RWPE1 (cell line): ENCODE data around the gene MAPKAPK2.

ENCODE experiments used
- CTCF ChIA-PET: fragments of 350-600 bp; sonication (Branson Sonifier 250); formaldehyde crosslinking; extraction: SDS; loops from one replicate; lab custom pipeline; 2021; lab: Yijun Ruan, JAX
- POLR2A ChIA-PET: fragments of 400-600 bp; formaldehyde crosslinking; extraction: SDS; loops from one replicate; lab custom pipeline; 2020; ENCODE audit warnings: antibody characterized with exemption; ENCODE audit not compliant: low non-redundant PET; lab: Yijun Ruan, JAX
- DNase-seq: peaks from one replicate; pipeline ENCODE4 v3.0.0; 2012; ENCODE audit warnings: low spot score
- H3K27ac ChIP-seq: fragments of 450-650 bp; 2 replicates; pipeline ENCODE4 v1.5.1; 2017
- CTCF ChIP-seq: fragments of 450-650 bp; conservative IDR thresholded peaks from 2 replicates; pipeline ENCODE4 v1.5.1; 2017; ENCODE audit warnings: low read depth, mild to moderate bottlenecking

Gene MAPKAPK2

GRCh38 chr1:206643118-206643698 is 41.5 kb upstream of the MAPKAPK2 start:
- ChIA-PET POLR2A (interaction anchor here (0.6 kb wide), 3 partner anchors 8 to 141 kb away, joined by 3 to 9 read pairs (median 5); partner anchors contain the start of gene DYRK3), CTCF (no interaction called here)
- no peak for DNase-seq
- no peak overlapping the region for H3K27ac ChIP-seq
- TF ChIP-seq CTCF, result no peak

- no peak overlapping the region for H3K27ac ChIP-seq
- CTCF ChIA-PET, result interaction anchor here (0.6 to 0.8 kb wide), 3 partner anchors 14 to 151 kb away, joined by 3 read pairs; no protein-coding TSS in a partner anchor
- no peak for DNase-seq
- TF ChIP-seq CTCF, result no peak
- POLR2A ChIA-PET, result no interaction called here
These were observed 38.2 kb upstream of the MAPKAPK2 start for GRCh38 chr1:206646504-206646903.

- no peak overlapping the region for H3K27ac ChIP-seq
- CTCF ChIA-PET, result interaction anchor here (0.6 to 4.3 kb wide), 5 partner anchors 9 to 43 kb away, joined by 3 to 32 read pairs (median 5); no protein-coding TSS in a partner anchor
- POLR2A ChIA-PET, result interaction anchor here (1.1 kb wide), 1 partner anchor 12 kb away, joined by 6 read pairs; the partner anchor contains the start of gene DYRK3
- TF ChIP-seq CTCF, result no peak
- no peak for DNase-seq
These were observed 37.5 kb upstream of the MAPKAPK2 start for GRCh38 chr1:206647224-206647623.

- no peak for DNase-seq
- no peak for TF ChIP-seq CTCF
- ChIA-PET POLR2A (no interaction called here), CTCF (interaction anchor here (0.6 to 4.3 kb wide), 6 partner anchors 14 to 172 kb away, joined by 3 to 32 read pairs (median 4); no protein-coding TSS in a partner anchor)
- H3K27ac ChIP-seq, result no peak overlapping the region
These were observed 35.3 kb upstream of the MAPKAPK2 start for GRCh38 chr1:206649261-206649921.

GRCh38 chr1:206651014-206651413 is 33.7 kb upstream of the MAPKAPK2 start:
- TF ChIP-seq CTCF, result no peak
- no peak overlapping the region for H3K27ac ChIP-seq
- ChIA-PET CTCF (interaction anchor here (4.3 kb wide), 1 partner anchor 13 kb away, joined by 32 read pairs; no protein-coding TSS in a partner anchor), POLR2A (no interaction called here)
- DNase-seq, result no peak
